ENCODE data around the gene IMMP2L. TPM values are rescaled to one million over a fixed set of nuclear protein-coding genes. Genes with fewer than 3 reads are reported as not detected.

IMMP2L gene
- total and polyA plus RNA-seq, 7 donors, result 9.3 to 43.0 (median 19.2) TPM

DNA sequence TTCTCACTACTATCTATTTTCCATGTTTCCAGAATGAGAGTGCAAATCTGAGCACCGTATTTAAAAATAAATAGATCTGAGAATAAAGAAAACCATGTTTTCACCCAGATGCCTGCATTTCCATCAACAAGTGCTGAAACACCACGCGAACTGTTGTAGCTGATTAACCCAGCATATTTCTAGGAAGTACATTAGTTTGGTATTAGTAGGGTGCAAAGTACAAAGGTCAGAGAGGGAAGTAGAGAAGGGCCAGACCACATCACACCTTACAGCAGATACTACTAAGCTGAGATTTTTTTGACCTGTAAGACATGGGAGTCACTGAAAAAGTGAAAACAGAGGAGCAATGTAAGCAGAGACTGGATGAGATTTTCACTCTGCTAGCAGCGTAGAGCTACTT lies 181.3 kb downstream of the IMMP2L start:
- ATAC-seq (no peak), DNase-seq (no peak)
- Histone ChIP-seq H3K4me3 (no peak overlapping the region), H3K36me3 (ENCODE audit: insufficient read depth in 1 of 2, low read depth in 1 of 2) (no peaks in the 10 kb centered on the region), H3K9me3 (no peaks in the 10 kb centered on the region), H3K4me1 (no peaks in the 10 kb centered on the region), H3K27me3 (ENCODE audit: insufficient read depth in 3 of 3, low read length in 2 of 3) (no peaks in the 10 kb centered on the region), H3K27ac (no peak overlapping the region)
- WGBS, 3 donors, result 91 to 94% (median 92%) methylated on average over 4 of the region's 4 CpGs
- intact Hi-C loops (cut with DNase I), result no loop called here
- no peak for TF ChIP-seq CTCF (IDR thresholded peaks at IDR 0.05)

GRCh38 chr7:111374027-111374426 lies 188.3 kb downstream of the IMMP2L start:
- Histone ChIP-seq H3K36me3 (ENCODE audit: insufficient read depth in 1 of 2, low read depth in 1 of 2) (no peaks in the 10 kb centered on the region), H3K27me3 (ENCODE audit: insufficient read depth in 3 of 3, low read length in 2 of 3) (no peaks in the 10 kb centered on the region), H3K4me3 (no peak overlapping the region), H3K27ac (no peak overlapping the region), H3K4me1 (no peaks in the 10 kb centered on the region), H3K9me3 (no peaks in the 10 kb centered on the region)
- ATAC-seq (no peak), DNase-seq (no peak)
- TF ChIP-seq CTCF (IDR thresholded peaks at IDR 0.05), result no peak
- intact Hi-C loops (cut with DNase I), result no loop called here

DNA sequence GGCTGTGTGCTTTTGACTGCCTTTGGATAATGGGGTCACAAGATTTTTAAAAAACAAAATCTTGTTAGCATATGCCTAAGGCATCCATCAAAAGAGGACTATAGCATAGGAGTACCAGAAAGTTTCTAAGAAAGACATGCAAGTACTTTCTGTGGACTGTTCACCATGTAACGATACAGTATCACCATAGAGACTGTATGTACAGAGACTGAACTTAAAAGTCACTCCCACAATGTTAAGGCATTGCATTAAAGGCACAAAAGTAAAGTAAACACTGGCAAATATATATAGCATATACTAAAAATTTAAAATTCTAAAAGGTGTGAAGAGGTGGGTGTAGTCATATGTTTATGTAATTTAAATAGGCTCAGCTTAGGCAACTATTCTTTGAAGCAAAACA lies 190.9 kb downstream of the IMMP2L start:
- DNase-seq (no peak), ATAC-seq (no peak)
- no peaks in the 10 kb centered on the region for H3K36me3 ChIP-seq (ENCODE audit: insufficient read depth in 1 of 2, low read depth in 1 of 2)
- H3K27ac ChIP-seq, result no peak overlapping the region
- H3K4me3 ChIP-seq, result no peak overlapping the region
- no peaks in the 10 kb centered on the region for H3K4me1 ChIP-seq
- no peaks in the 10 kb centered on the region for H3K27me3 ChIP-seq (ENCODE audit: insufficient read depth in 3 of 3, low read length in 2 of 3)
- WGBS, 3 donors, result 94 to 100% (median 94%) methylated on average over 1 of the region's 1 CpG
- H3K9me3 ChIP-seq, result no peaks in the 10 kb centered on the region
- no peak for TF ChIP-seq CTCF (IDR thresholded peaks at IDR 0.05)
- intact Hi-C loops (cut with DNase I), result no loop called here

DNA sequence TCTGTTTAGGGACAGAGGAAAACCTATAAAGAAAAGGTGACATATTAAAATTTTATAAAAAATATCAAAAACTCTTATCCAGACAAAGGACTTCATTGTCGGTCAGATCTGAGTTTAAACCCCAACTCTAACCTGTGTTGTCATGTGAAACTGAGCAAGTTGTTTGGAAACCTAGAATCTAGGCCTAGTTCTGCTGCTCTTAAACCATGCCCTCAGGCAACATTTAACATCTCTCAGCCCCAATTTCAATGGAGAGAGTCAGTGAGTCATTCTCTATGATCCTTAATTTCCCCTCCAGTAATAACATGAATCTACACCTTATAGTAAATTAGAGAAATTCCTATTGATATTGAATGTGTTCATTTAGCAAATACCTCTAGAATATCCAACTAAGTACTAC lies 192.3 kb downstream of the IMMP2L start:
- Histone ChIP-seq H3K27ac (no peak overlapping the region), H3K36me3 (ENCODE audit: insufficient read depth in 1 of 2, low read depth in 1 of 2) (no peaks in the 10 kb centered on the region), H3K4me1 (no peaks in the 10 kb centered on the region), H3K27me3 (ENCODE audit: insufficient read depth in 3 of 3, low read length in 2 of 3) (no peaks in the 10 kb centered on the region), H3K9me3 (no peaks in the 10 kb centered on the region), H3K4me3 (no peak overlapping the region)
- TF ChIP-seq CTCF (IDR thresholded peaks at IDR 0.05), result no peak
- intact Hi-C loops (cut with DNase I), result no loop called here
- ATAC-seq (no peak), DNase-seq (no peak)
- 95 to 100% (median 98%) methylated on average over 1 of the region's 1 CpG for WGBS, 3 donors

DNA sequence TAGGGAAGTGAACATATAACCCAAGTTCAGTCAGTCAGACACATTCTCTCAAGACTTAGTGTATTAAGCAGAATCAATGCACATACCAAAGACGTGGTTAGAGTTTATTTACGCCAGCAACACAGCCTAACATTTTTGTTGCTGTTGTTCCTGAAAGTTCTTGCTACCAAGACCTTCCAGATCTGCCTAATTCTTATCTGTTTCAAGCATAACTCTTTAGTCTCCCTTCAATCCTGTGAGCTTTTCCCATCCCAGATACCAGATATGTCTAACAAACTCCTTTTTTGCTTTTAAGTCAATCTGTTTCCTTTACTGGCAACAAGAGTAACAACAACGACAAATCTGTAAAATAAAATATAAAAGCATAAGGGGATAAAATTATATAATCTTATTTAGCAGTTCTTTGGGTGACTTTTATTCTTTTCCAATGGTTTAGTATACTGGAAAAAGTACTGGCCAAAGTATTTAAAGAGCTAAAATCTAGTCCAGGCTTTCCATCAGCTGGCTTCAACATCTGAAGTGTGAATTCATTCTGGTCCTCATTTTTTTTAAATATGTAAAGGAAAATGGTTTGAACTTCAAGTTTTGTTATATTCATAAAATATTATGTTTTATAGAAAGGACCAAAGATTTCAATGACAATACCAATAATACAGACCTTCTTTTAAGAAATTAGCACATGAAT lies 193.8 kb downstream of the IMMP2L start:
- TF ChIP-seq CTCF (IDR thresholded peaks at IDR 0.05), result no peak
- H3K4me1 ChIP-seq, result no peaks in the 10 kb centered on the region
- 87 to 90% (median 90%) methylated on average over 3 of the region's 3 CpGs for WGBS, 3 donors
- no peak for ATAC-seq
- H3K27ac ChIP-seq, result no peak overlapping the region
- no peak for DNase-seq
- intact Hi-C loops (cut with DNase I), result no loop called here
- H3K27me3 ChIP-seq (ENCODE audit: insufficient read depth in 3 of 3, low read length in 2 of 3), result no peaks in the 10 kb centered on the region
- no peak overlapping the region for H3K4me3 ChIP-seq
- no peaks in the 10 kb centered on the region for H3K9me3 ChIP-seq
- no peaks in the 10 kb centered on the region for H3K36me3 ChIP-seq (ENCODE audit: insufficient read depth in 1 of 2, low read depth in 1 of 2)

All from psoas muscle (tissue), 8 donors.